Activated B cell treated with CpG ODN at 0.5 μM for 24 hours (primary cell): Measurements from ENCODE around the gene CCT5. TPM values are rescaled to one million over a fixed set of nuclear protein-coding genes. Genes with fewer than 3 reads are reported as not detected.

ENCODE experiments used
- ATAC-seq: fragments of 200-7000 bp; cut with Tn5 transposase; one replicate; pipeline ENCODE4 v1.10.0; 2021; ENCODE audit warnings: low read depth, mild to moderate bottlenecking, moderate library complexity
- CTCF ChIA-PET: fragments of 350-600 bp; sonication (Branson Sonifier 250); formaldehyde crosslinking; loops from one replicate; lab custom pipeline; 2021; ENCODE audit warnings: antibody characterized with exemption; lab: Charles Lee
- POLR2A ChIA-PET: fragments of 350-600 bp; sonication (Branson Sonifier 250); formaldehyde crosslinking; loops from one replicate; lab custom pipeline; 2021; ENCODE audit warnings: antibody characterized with exemption; lab: Charles Lee
- DNase-seq: peaks from one replicate; pipeline ENCODE4 v3.0.0; 2022
- H3K27ac Mint-ChIP-seq: one replicate; pipeline ENCODE4 v1.8.0; 2020; ENCODE audit warnings: mixed read lengths
- H3K27me3 Mint-ChIP-seq: one replicate; pipeline ENCODE4 v1.8.0; 2021; ENCODE audit warnings: mixed read lengths
- H3K36me3 Mint-ChIP-seq: one replicate; pipeline ENCODE4 v1.8.0; 2021; ENCODE audit warnings: low read depth, mixed read lengths
- H3K4me1 Mint-ChIP-seq: one replicate; pipeline ENCODE4 v1.8.0; 2021; ENCODE audit warnings: mixed read lengths
- H3K4me3 Mint-ChIP-seq: one replicate; pipeline ENCODE4 v1.8.0; 2020; ENCODE audit warnings: mild to moderate bottlenecking, mixed read lengths
- H3K9me3 Mint-ChIP-seq: one replicate; pipeline ENCODE4 v1.8.0; 2020; ENCODE audit warnings: mixed read lengths
- CTCF ChIP-seq: fragments of 200-600 bp; IDR thresholded peaks from one replicate; pipeline ENCODE4 v1.8.0; 2022; ENCODE audit warnings: antibody characterized with exemption, mild to moderate bottlenecking
- intact Hi-C: fragments of 100-400 bp; cut with micrococcal nuclease; formaldehyde crosslinking; loops from one replicate; pipeline ENCODE4 v1.15.1; 2024
- total RNA-seq: library from RNA; stranded (reverse); gene quantifications from 2 replicates; pipeline ENCODE4 v1.2.3, GENCODE V29; 2022

The CCT5 gene
- total RNA-seq, 1 donor from 2014 or later, result 203 TPM

- ATAC-seq (no peak), DNase-seq (no peak)
- ChIA-PET POLR2A (no interaction called here), CTCF (no interaction called here)
- Mint-ChIP-seq H3K4me1 (no peaks in the 10 kb centered on the region), H3K9me3 (no peaks in the 10 kb centered on the region), H3K4me3 (no peak overlapping the region), H3K27me3 (peaks cover 15% of the 10 kb centered on the region), H3K36me3 (no peaks in the 10 kb centered on the region), H3K27ac (no peak overlapping the region)
- intact Hi-C loops, result no loop called here
- TF ChIP-seq CTCF, result no peak
Observed at GRCh38 chr5:10301266-10301665, 51.2 kb downstream of the CCT5 start.

- Mint-ChIP-seq H3K27ac (no peak overlapping the region), H3K9me3 (no peaks in the 10 kb centered on the region), H3K27me3 (peaks cover 22% of the 10 kb centered on the region), H3K4me1 (peaks cover 5% of the 10 kb centered on the region), H3K36me3 (no peaks in the 10 kb centered on the region), H3K4me3 (no peak overlapping the region)
- CTCF ChIA-PET, result no interaction called here
- POLR2A ChIA-PET, result no interaction called here
- intact Hi-C loops, result no loop called here
- no peak for DNase-seq
- no peak for TF ChIP-seq CTCF
- ATAC-seq, result no peak
Observed at GRCh38 chr5:10301842-10302610, 51.9 kb downstream of the CCT5 start.

- intact Hi-C loops, result no loop called here
- Mint-ChIP-seq H3K9me3 (no peaks in the 10 kb centered on the region), H3K27me3 (peaks cover 23% of the 10 kb centered on the region), H3K4me3 (no peak overlapping the region), H3K36me3 (no peaks in the 10 kb centered on the region), H3K27ac (no peak overlapping the region), H3K4me1 (peaks cover 11% of the 10 kb centered on the region)
- no peak for TF ChIP-seq CTCF
- ChIA-PET POLR2A (no interaction called here), CTCF (no interaction called here)
- ATAC-seq, result no peak
- no peak for DNase-seq
Observed at GRCh38 chr5:10303201-10303600, 53.1 kb downstream of the CCT5 start.

- Mint-ChIP-seq H3K4me3 (no peak overlapping the region), H3K27me3 (peaks cover 27% of the 10 kb centered on the region), H3K27ac (no peak overlapping the region), H3K36me3 (no peaks in the 10 kb centered on the region), H3K4me1 (peaks cover 11% of the 10 kb centered on the region), H3K9me3 (no peaks in the 10 kb centered on the region)
- POLR2A ChIA-PET, result interaction anchor here (0.7 kb wide), 1 partner anchor 639 kb away, joined by 3 read pairs; no protein-coding TSS in a partner anchor
- DNase-seq (no peak), ATAC-seq (no peak)
- CTCF ChIA-PET, result no interaction called here
- intact Hi-C loops, result no loop called here
- no peak for TF ChIP-seq CTCF
Observed at GRCh38 chr5:10303699-10304170, 53.7 kb downstream of the CCT5 start.

GRCh38 chr5:10304932-10305331 lies 54.9 kb downstream of the CCT5 start:
- ATAC-seq (no peak), DNase-seq (no peak)
- CTCF ChIA-PET, result no interaction called here
- no peaks in the 10 kb centered on the region for H3K9me3 Mint-ChIP-seq
- TF ChIP-seq CTCF, result no peak
- H3K27ac Mint-ChIP-seq, result no peak overlapping the region
- intact Hi-C loops, result no loop called here
- peaks cover 11% of the 10 kb centered on the region for H3K4me1 Mint-ChIP-seq
- POLR2A ChIA-PET, result no interaction called here
- no peak overlapping the region for H3K4me3 Mint-ChIP-seq
- peaks cover 33% of the 10 kb centered on the region for H3K27me3 Mint-ChIP-seq
- no peaks in the 10 kb centered on the region for H3K36me3 Mint-ChIP-seq
